CD14-positive monocyte (primary cell): ENCODE data around the gene HDAC4. TPM values are rescaled to one million over a fixed set of nuclear protein-coding genes. Genes with fewer than 3 reads are reported as not detected.
A peak's percentile ranks its signal among the peaks of the same experiment; 100 is the strongest.
"Not testable (repeated sequence)": the region's sequence is repeated elsewhere in the genome, so short reads cannot be mapped to it uniquely, and the experiment has no call there.

Experiments
- DNase-seq, 3 donors: peaks; one replicate each; pipeline ENCODE4 v3.0.0-alpha.2; 2011 to 2022
- H2AFZ ChIP-seq: 2 replicates; pipeline ENCODE4 v1.6.0; 2012; ENCODE audit warnings: mild to moderate bottlenecking, low read depth, low read length, inconsistent platforms; ENCODE audit not compliant: insufficient read depth, poor library complexity, severe bottlenecking
- H3K27ac ChIP-seq, 2 donors: 1 replicate in 1 of 2; 2 replicates in 1 of 2; pipeline ENCODE4 v1.5.1; 2012 to 2013; ENCODE audit warnings: low read length in 2 of 2, control low read depth in 1 of 2, inconsistent platforms in 1 of 2, low read depth in 1 of 2, mild to moderate bottlenecking in 1 of 2
- H3K27me3 ChIP-seq, 2 donors: one replicate each; pipeline versions ENCODE4 v1.6.0 to v1.6.1; 2011 to 2013; ENCODE audit warnings: low read length in 2 of 2; ENCODE audit not compliant: control insufficient read depth in 2 of 2, insufficient read depth in 2 of 2
- H3K36me3 ChIP-seq, 2 donors: replicated peaks in 1 of 2; 1 replicate in 1 of 2; 2 replicates in 1 of 2; pipeline versions ENCODE4 v1.5.1 to v1.6.1; 2012 to 2013; ENCODE audit warnings: low read length in 2 of 2, control low read depth in 1 of 2, inconsistent platforms in 1 of 2, mild to moderate bottlenecking in 1 of 2; ENCODE audit not compliant: insufficient read depth in 2 of 2, control insufficient read depth in 1 of 2
- H3K4me1 ChIP-seq, 2 donors: 1 replicate in 1 of 2; 2 replicates in 1 of 2; pipeline versions ENCODE4 v1.5.1 to v1.6.1; 2012 to 2013; ENCODE audit warnings: low read length in 2 of 2, control low read depth in 1 of 2, inconsistent platforms in 1 of 2, mild to moderate bottlenecking in 1 of 2, moderate library complexity in 1 of 2; ENCODE audit not compliant: insufficient read depth in 2 of 2, control insufficient read depth in 1 of 2
- H3K4me2 ChIP-seq: replicated peaks from 2 replicates; pipeline ENCODE3; 2012; ENCODE audit warnings: low read length, moderate library complexity, mild to moderate bottlenecking; ENCODE audit not compliant: poor library complexity, severe bottlenecking; ENCODE audit errors: extremely low read depth
- H3K4me3 ChIP-seq, 3 experiments: fragments of 200-600 bp in 1 of 3; sonication (generic) in 1 of 3; replicated peaks in 1 of 3; 1 replicate in 2 of 3; 2 replicates in 1 of 3; pipeline ENCODE4 v1.5.1; 2011 to 2013; ENCODE audit warnings: low read length in 3 of 3, mild to moderate bottlenecking in 3 of 3, control low read depth in 2 of 3, low read depth in 2 of 3, inconsistent platforms in 1 of 3, moderate library complexity in 1 of 3
- H3K79me2 ChIP-seq: 2 replicates; pipeline ENCODE4 v1.6.0; 2012; ENCODE audit warnings: mild to moderate bottlenecking, control low read depth, inconsistent platforms, low read length, moderate library complexity; ENCODE audit not compliant: insufficient read depth
- H3K9ac ChIP-seq: 2 replicates; pipeline ENCODE4 v1.6.0; 2017; ENCODE audit warnings: low read length, mild to moderate bottlenecking; ENCODE audit not compliant: insufficient read depth, poor library complexity, severe bottlenecking
- H3K9me3 ChIP-seq, 2 donors: replicated peaks in 1 of 2; 1 replicate in 1 of 2; 2 replicates in 1 of 2; pipeline versions ENCODE4 v1.5.1 to v1.6.1; 2012 to 2013; ENCODE audit warnings: low read length in 2 of 2, control low read depth in 1 of 2; ENCODE audit not compliant: control insufficient read depth in 1 of 2, insufficient read depth in 1 of 2
- H4K20me1 ChIP-seq: 2 replicates; pipeline ENCODE4 v1.6.0; 2012; ENCODE audit warnings: mild to moderate bottlenecking, low read length, control low read depth, moderate library complexity; ENCODE audit not compliant: insufficient read depth
- H3K27ac Mint-ChIP-seq, 7 donors: one replicate each; pipeline ENCODE4 v1.8.0; 2020; ENCODE audit warnings: mild to moderate bottlenecking in 7 of 7, mixed read lengths in 7 of 7, moderate library complexity in 6 of 7, inconsistent platforms in 2 of 7
- H3K27me3 Mint-ChIP-seq, 3 donors: one replicate each; pipeline ENCODE4 v1.8.0; 2021 to 2022; ENCODE audit warnings: low read depth in 3 of 3, mild to moderate bottlenecking in 3 of 3, mixed read lengths in 3 of 3, moderate library complexity in 3 of 3, inconsistent platforms in 1 of 3
- H3K36me3 Mint-ChIP-seq, 2 donors: one replicate each; pipeline ENCODE4 v1.8.0; 2020; ENCODE audit warnings: mixed read lengths in 2 of 2, inconsistent platforms in 1 of 2, mild to moderate bottlenecking in 1 of 2
- H3K4me1 Mint-ChIP-seq: one replicate; pipeline ENCODE4 v1.8.0; 2020; ENCODE audit warnings: mild to moderate bottlenecking, mixed read lengths
- H3K4me3 Mint-ChIP-seq, 2 donors: one replicate each; pipeline ENCODE4 v1.8.0; 2020; ENCODE audit warnings: mild to moderate bottlenecking in 2 of 2, mixed read lengths in 2 of 2, moderate library complexity in 1 of 2
- H3K9me3 Mint-ChIP-seq, 7 donors: one replicate each; pipeline ENCODE4 v1.8.0; 2020 to 2022; ENCODE audit warnings: mixed read lengths in 7 of 7, mild to moderate bottlenecking in 6 of 7, moderate library complexity in 6 of 7, inconsistent platforms in 2 of 7
- WGBS: methylation state at CpG from one replicate; pipeline ENCODE4 v1.1.5; 2013; ENCODE audit warnings: missing lambda C conversion rate; ENCODE audit not compliant: insufficient coverage; 5-methylcytosine and 5-hydroxymethylcytosine counted together
- intact Hi-C, 2 donors: fragments of 100-400 bp; cut with micrococcal nuclease; formaldehyde crosslinking; loops; one replicate each; pipeline versions ENCODE4 v1.15.0 to v1.15.1; 2023
- polyA plus RNA-seq, 3 donors: library from polyadenylated mRNA; depleted of rRNA in 1 of 3; unstranded in 2 of 3; stranded (reverse) in 1 of 3; fragments of 300-500 nt in 2 of 3; fragments of >200 nt in 1 of 3; fragmentation: Illumina TruSeq in 2 of 3; gene quantifications; 1 replicate in 2 of 3; 2 replicates in 1 of 3; pipeline ENCODE4 v1.2.3, GENCODE V29; 2012 to 2021
- TF ChIP-seq, protein P1 (sequence below): fragments of 200-600 bp; IDR thresholded peaks from one replicate; pipeline ENCODE4 v1.8.0; 2022; ENCODE audit warnings: antibody characterized with exemption, mild to moderate bottlenecking

The HDAC4 gene
- polyA plus RNA-seq, 3 donors, result 3.3 to 23.0 (median 4.5) TPM

GRCh38 chr2:239039479-239039861, 361.4 kb downstream of the HDAC4 start:
- H3K4me3 Mint-ChIP-seq, result no peak overlapping the region
- H3K27ac Mint-ChIP-seq, result peak overlapping the region in 2 of 7 donors; percentile 57 to 61
- DNase-seq, result no peak

DNA sequence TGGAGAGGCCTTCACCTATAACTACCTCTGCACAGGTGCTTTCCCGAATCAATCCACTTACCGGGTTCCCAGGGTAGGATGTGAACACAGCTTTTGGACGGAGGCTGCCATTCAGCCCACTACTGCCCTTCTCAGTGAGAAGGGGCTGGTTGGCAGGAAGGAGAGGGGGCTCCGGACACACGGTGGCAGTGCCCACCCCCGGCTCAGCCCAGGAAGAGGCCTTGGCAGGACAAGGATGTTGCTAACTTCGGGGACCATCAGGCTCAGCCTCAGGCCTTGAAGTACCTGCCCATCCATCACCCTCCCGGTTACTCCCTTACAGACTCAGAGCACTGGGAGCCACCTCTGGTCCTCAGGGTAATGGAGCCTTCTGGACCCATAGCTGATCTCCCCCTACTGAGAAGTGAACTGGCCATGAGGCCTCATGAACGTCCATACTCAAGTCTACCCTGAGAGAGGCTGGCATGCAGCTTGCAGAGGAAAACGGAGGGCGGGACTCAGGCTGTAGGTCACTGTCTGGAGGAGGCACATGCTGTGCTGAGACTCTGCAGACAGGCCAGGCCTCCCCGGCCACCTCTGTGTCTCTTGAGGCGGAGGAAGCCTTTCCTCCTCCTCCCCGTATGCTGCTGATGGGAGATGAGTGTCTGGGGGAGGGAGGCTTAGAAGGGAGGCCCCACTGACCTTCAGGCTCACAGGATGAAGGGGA, 361.9 kb downstream of the HDAC4 start:
- TF ChIP-seq, protein P1, sequence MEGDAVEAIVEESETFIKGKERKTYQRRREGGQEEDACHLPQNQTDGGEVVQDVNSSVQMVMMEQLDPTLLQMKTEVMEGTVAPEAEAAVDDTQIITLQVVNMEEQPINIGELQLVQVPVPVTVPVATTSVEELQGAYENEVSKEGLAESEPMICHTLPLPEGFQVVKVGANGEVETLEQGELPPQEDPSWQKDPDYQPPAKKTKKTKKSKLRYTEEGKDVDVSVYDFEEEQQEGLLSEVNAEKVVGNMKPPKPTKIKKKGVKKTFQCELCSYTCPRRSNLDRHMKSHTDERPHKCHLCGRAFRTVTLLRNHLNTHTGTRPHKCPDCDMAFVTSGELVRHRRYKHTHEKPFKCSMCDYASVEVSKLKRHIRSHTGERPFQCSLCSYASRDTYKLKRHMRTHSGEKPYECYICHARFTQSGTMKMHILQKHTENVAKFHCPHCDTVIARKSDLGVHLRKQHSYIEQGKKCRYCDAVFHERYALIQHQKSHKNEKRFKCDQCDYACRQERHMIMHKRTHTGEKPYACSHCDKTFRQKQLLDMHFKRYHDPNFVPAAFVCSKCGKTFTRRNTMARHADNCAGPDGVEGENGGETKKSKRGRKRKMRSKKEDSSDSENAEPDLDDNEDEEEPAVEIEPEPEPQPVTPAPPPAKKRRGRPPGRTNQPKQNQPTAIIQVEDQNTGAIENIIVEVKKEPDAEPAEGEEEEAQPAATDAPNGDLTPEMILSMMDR, result no peak
- Histone ChIP-seq H3K9me3 (no peaks in the 10 kb centered on the region), H3K36me3 (no peaks in the 10 kb centered on the region), H2AFZ (no peak overlapping the region), H3K27me3 (peaks cover 0 to 2% of the 10 kb centered on the region in 2 donors), H3K27ac (no peak overlapping the region), H4K20me1 (no peaks in the 10 kb centered on the region), H3K79me2 (no peaks in the 10 kb centered on the region), H3K4me2 (no peak overlapping the region), H3K9ac (no peak overlapping the region), H3K4me1 (no peaks in the 10 kb centered on the region), H3K4me3 (no peak overlapping the region)
- H3K4me1 Mint-ChIP-seq, result no peaks in the 10 kb centered on the region
- H3K27me3 Mint-ChIP-seq, result peaks cover 0 to 9% (median 5%) of the 10 kb centered on the region in 3 donors
- H3K27ac Mint-ChIP-seq, result no peak overlapping the region
- intact Hi-C loops, result loop anchor here (5.0 kb wide), 1 partner anchor 953 kb away; no protein-coding TSS in a partner anchor
- DNase-seq, result no peak
- H3K4me3 Mint-ChIP-seq, result no peak overlapping the region
- no peaks in the 10 kb centered on the region for H3K36me3 Mint-ChIP-seq
- H3K9me3 Mint-ChIP-seq, result peaks cover 0 to 5% (median 0%) of the 10 kb centered on the region in 7 donors
- 69% methylated on average over 6 of the region's 14 CpGs for WGBS

More at GRCh38 chr2:239039479-239039861, 361.4 kb downstream of the HDAC4 start:
- Histone ChIP-seq H3K36me3 (no peaks in the 10 kb centered on the region), H4K20me1 (no peaks in the 10 kb centered on the region), H3K4me1 (no peaks in the 10 kb centered on the region), H3K27ac (no peak overlapping the region), H3K9ac (no peak overlapping the region), H3K4me3 (no peak overlapping the region), H3K27me3 (no peaks in the 10 kb centered on the region), H3K9me3 (no peaks in the 10 kb centered on the region), H3K4me2 (no peak overlapping the region), H3K79me2 (no peaks in the 10 kb centered on the region), H2AFZ (no peak overlapping the region)
- Mint-ChIP-seq H3K36me3 (no peaks in the 10 kb centered on the region), H3K4me1 (no peaks in the 10 kb centered on the region), H3K27me3 (peaks cover 0 to 4% (median 4%) of the 10 kb centered on the region in 3 donors), H3K9me3 (peaks cover 0 to 5% (median 0%) of the 10 kb centered on the region in 7 donors)
- 80% methylated on average over 7 of the region's 11 CpGs for WGBS
- TF ChIP-seq, protein P1, result no peak
- intact Hi-C loops, result loop anchor here (5.0 kb wide), 1 partner anchor 953 kb away; no protein-coding TSS in a partner anchor

GRCh38 chr2:239038284-239038683, 362.5 kb downstream of the HDAC4 start:
- H3K4me1 Mint-ChIP-seq, H3K4me3 Mint-ChIP-seq, H3K4me1 ChIP-seq, H3K9me3 ChIP-seq, H3K36me3 ChIP-seq, H3K36me3 Mint-ChIP-seq, H2AFZ ChIP-seq, H3K27me3 ChIP-seq, H3K4me2 ChIP-seq, H3K27ac Mint-ChIP-seq, H3K9me3 Mint-ChIP-seq, H3K79me2 ChIP-seq, DNase-seq, H3K27ac ChIP-seq, H3K4me3 ChIP-seq, H3K9ac ChIP-seq, H4K20me1 ChIP-seq: not testable (repeated sequence)
- peaks cover 0 to 15% (median 9%) of the 10 kb centered on the region in 3 donors for H3K27me3 Mint-ChIP-seq
- intact Hi-C loops, result loop anchor here (5.0 kb wide), 1 partner anchor 954 kb away; no protein-coding TSS in a partner anchor
- 100% methylated on average over 2 of the region's 13 CpGs for WGBS
